Sciatic nerve (tissue), 2 donors: Measurements from ENCODE around the gene CRYM. TPM values are rescaled to one million over a fixed set of nuclear protein-coding genes. Genes with fewer than 3 reads are reported as not detected.
"Not testable (repeated sequence)": the region's sequence is repeated elsewhere in the genome, so short reads cannot be mapped to it uniquely, and the experiment has no call there.

Experiments
- ATAC-seq: fragments of 200-7000 bp; cut with Tn5 transposase; one replicate; pipeline ENCODE4 v1.9.1; 2020; ENCODE audit warnings: mild to moderate bottlenecking, moderate library complexity
- DNase-seq: peaks from one replicate; pipeline ENCODE4 v3.0.0-alpha.2; 2020; ENCODE audit warnings: low spot score
- intact Hi-C: fragments of 100-400 bp; cut with DNase I; formaldehyde crosslinking; loops from one replicate; pipeline ENCODE4 v1.14.2; 2022
- total RNA-seq: library from RNA; stranded (reverse); fragmentation: NEBNext Ultra II Directional; extraction: Animal tissue kit (Norgen Biotek cat#: 25700); gene quantifications from one replicate; pipeline ENCODE4 v1.2.1, GENCODE V29; 2021
- donor health status: DM: no; HTN: no; CAD: no.
- donor health status: DM: no; HTN: no; CAD: no.

Gene CRYM
- 0.53 TPM for total RNA-seq

GRCh38 chr16:21277927-21278706, at the start of gene CRYM:
Gene CRYM, minus strand, starts transcription at chr16:21278290. Its CDS starts 39 bp downstream, at chr16:21278251.
- ATAC-seq (peak; percentile 90), DNase-seq (peak; percentile 73)
- intact Hi-C loops: no loop called here

- DNase-seq (no peak), ATAC-seq (no peak)
- intact Hi-C loops: no loop called here
Observed at GRCh38 chr16:21327046-21327445, 49.0 kb upstream of the CRYM start.

GRCh38 chr16:21326459-21326858, 48.4 kb upstream of the CRYM start:
- no peak for ATAC-seq
- DNase-seq: no peak
- intact Hi-C loops: no loop called here

- intact Hi-C loops: loop anchor here (5.0 kb wide), 1 partner anchor 1418 kb away; no protein-coding TSS in a partner anchor
- ATAC-seq (no peak), DNase-seq (no peak)
Observed at GRCh38 chr16:21324267-21324666, 46.2 kb upstream of the CRYM start.

GRCh38 chr16:21322251-21322650, 44.2 kb upstream of the CRYM start:
- ATAC-seq, DNase-seq: not testable (repeated sequence)
- intact Hi-C loops: loop anchor here (5.0 kb wide), 1 partner anchor 1420 kb away; no protein-coding TSS in a partner anchor

GRCh38 chr16:21321736-21322135, 43.6 kb upstream of the CRYM start:
- intact Hi-C loops: loop anchor here (5.0 kb wide), 1 partner anchor 1421 kb away; no protein-coding TSS in a partner anchor
- no peak for ATAC-seq
- no peak for DNase-seq

- ATAC-seq: no peak
- intact Hi-C loops: no loop called here
Observed at GRCh38 chr16:21314339-21314738, 36.2 kb upstream of the CRYM start.

GRCh38 chr16:21312863-21313372, 34.8 kb upstream of the CRYM start:
- ATAC-seq, DNase-seq, intact Hi-C loops: not testable (repeated sequence)

More at GRCh38 chr16:21314339-21314738, 36.2 kb upstream of the CRYM start:
- no peak for DNase-seq

- ATAC-seq, intact Hi-C loops, DNase-seq: not testable (repeated sequence)
Observed at GRCh38 chr16:21312046-21312445, 34.0 kb upstream of the CRYM start.

- intact Hi-C loops: loop anchor here (5.0 kb wide), 1 partner anchor 1016 kb away; no protein-coding TSS in a partner anchor
- not testable (repeated sequence) for DNase-seq, ATAC-seq
Observed at GRCh38 chr16:21306712-21307111, 28.6 kb upstream of the CRYM start.

- ATAC-seq (no peak), DNase-seq (no peak)
- intact Hi-C loops: no loop called here
Observed at GRCh38 chr16:21302898-21303528, 24.9 kb upstream of the CRYM start.

- intact Hi-C loops: no loop called here
- DNase-seq (no peak), ATAC-seq (no peak)
Observed at GRCh38 chr16:21302454-21302853, 24.4 kb upstream of the CRYM start.

- no peak for ATAC-seq
- intact Hi-C loops: no loop called here
- DNase-seq: no peak
Observed at GRCh38 chr16:21301895-21302291, 23.8 kb upstream of the CRYM start.

- peak; percentile 71 for DNase-seq
- intact Hi-C loops: no loop called here
- peak; percentile 76 for ATAC-seq
Observed at GRCh38 chr16:21301168-21301894, 23.2 kb upstream of the CRYM start.

GRCh38 chr16:21300309-21301167, 22.4 kb upstream of the CRYM start:
- peak; percentile 98 for ATAC-seq
- intact Hi-C loops: no loop called here
- DNase-seq: peak; percentile 95

GRCh38 chr16:21289789-21290188, 11.7 kb upstream of the CRYM start:
- not testable (repeated sequence) for DNase-seq, ATAC-seq
- intact Hi-C loops: loop anchor here (10.0 kb wide), 1 partner anchor 105 kb away; no protein-coding TSS in a partner anchor

- DNase-seq: no peak
- ATAC-seq: no peak
- intact Hi-C loops: no loop called here
Observed at GRCh38 chr16:21285314-21285713, 7.2 kb upstream of the CRYM start.

GRCh38 chr16:21284414-21284813, 6.3 kb upstream of the CRYM start:
- intact Hi-C loops: no loop called here
- no peak for ATAC-seq
- no peak for DNase-seq
